Sigmoid colon (tissue), 7 donors: ENCODE data around the gene LILRB2. TPM values are rescaled to one million over a fixed set of nuclear protein-coding genes. Genes with fewer than 3 reads are reported as not detected.

Experiments
- DNase-seq: peaks from one replicate; pipeline ENCODE4 v3.0.0-alpha.2; 2019
- H3K27ac ChIP-seq, 4 donors: fragments of 200-600 bp; sonication (generic); one replicate each; pipeline ENCODE4 v1.5.1; 2016 to 2019; ENCODE audit warnings: mild to moderate bottlenecking in 1 of 4
- H3K27me3 ChIP-seq, 3 donors: fragments of 200-600 bp; sonication (generic); one replicate each; pipeline ENCODE4 v1.5.1; 2019; ENCODE audit warnings: mild to moderate bottlenecking in 1 of 3
- H3K36me3 ChIP-seq, 4 donors: fragments of 200-600 bp; sonication (generic); one replicate each; pipeline ENCODE4 v1.5.1; 2016 to 2019
- H3K4me1 ChIP-seq, 4 donors: fragments of 200-600 bp; sonication (generic); one replicate each; pipeline ENCODE4 v1.5.1; 2017 to 2019
- H3K4me3 ChIP-seq, 4 donors: fragments of 200-600 bp; sonication (generic); one replicate each; pipeline ENCODE4 v1.5.1; 2017 to 2019; ENCODE audit warnings: mild to moderate bottlenecking in 2 of 4, moderate library complexity in 1 of 4
- H3K9me3 ChIP-seq, 4 donors: fragments of 200-600 bp in 3 of 4; sonication (generic) in 3 of 4; one replicate each; pipeline versions ENCODE4 v1.5.1 to v1.6.1; 2013 to 2019
- EP300 ChIP-seq, 4 donors: sonication (generic); formaldehyde crosslinking; IDR thresholded peaks; one replicate each; pipeline ENCODE4 v1.6.1; 2017; ENCODE audit warnings: antibody characterized with exemption in 4 of 4
- POLR2A ChIP-seq, 2 donors: fragments of 450-650 bp; IDR thresholded peaks; one replicate each; pipeline ENCODE4 v1.6.1; 2016; ENCODE audit warnings: antibody characterized with exemption in 2 of 2, mild to moderate bottlenecking in 2 of 2, moderate library complexity in 2 of 2
- POLR2AphosphoS5 ChIP-seq, 4 donors: sonication (generic); formaldehyde crosslinking; IDR thresholded peaks; one replicate each; pipeline ENCODE4 v1.6.1; 2017; ENCODE audit warnings: antibody characterized with exemption in 4 of 4
- WGBS, 2 donors: extraction: QIAGEN DNeasy Blood & Tissue Kit; methylation state at CpG; one replicate each; pipeline ENCODE4 v1.1.7; 2013; 5-methylcytosine and 5-hydroxymethylcytosine counted together
- intact Hi-C: fragments of 100-400 bp; cut with DNase I; formaldehyde crosslinking; loops from one replicate; pipeline ENCODE4 v1.15.1; 2023
- polyA plus RNA-seq, 3 donors: library from polyadenylated mRNA; stranded (reverse); fragments of 200-250 nt; gene quantifications; one replicate each; pipeline ENCODE4 v1.2.3, GENCODE V29; 2013
- total RNA-seq, 4 donors: library from RNA; depleted of rRNA; stranded (reverse); fragments of >200 nt; gene quantifications; one replicate each; pipeline ENCODE4 v1.1.0, GENCODE V29; 2016
- TF ChIP-seq, protein P1 (sequence below), 4 experiments: fragments of 450-650 bp in 3 of 4; fragments of 200-600 bp in 1 of 4; IDR thresholded peaks; one replicate each; pipeline ENCODE4 v1.5.1; 2016 to 2019; ENCODE audit warnings: antibody characterized with exemption in 4 of 4, mild to moderate bottlenecking in 3 of 4, moderate library complexity in 2 of 4
- donor health status: healthy with polysubstance abuse.
- donor health status: Bipolar disorder and iron deficiency.
- donor health status: healthy.

Gene LILRB2
- total and polyA plus RNA-seq, 7 donors = 2.4 to 5.9 (median 3.6) TPM

DNA sequence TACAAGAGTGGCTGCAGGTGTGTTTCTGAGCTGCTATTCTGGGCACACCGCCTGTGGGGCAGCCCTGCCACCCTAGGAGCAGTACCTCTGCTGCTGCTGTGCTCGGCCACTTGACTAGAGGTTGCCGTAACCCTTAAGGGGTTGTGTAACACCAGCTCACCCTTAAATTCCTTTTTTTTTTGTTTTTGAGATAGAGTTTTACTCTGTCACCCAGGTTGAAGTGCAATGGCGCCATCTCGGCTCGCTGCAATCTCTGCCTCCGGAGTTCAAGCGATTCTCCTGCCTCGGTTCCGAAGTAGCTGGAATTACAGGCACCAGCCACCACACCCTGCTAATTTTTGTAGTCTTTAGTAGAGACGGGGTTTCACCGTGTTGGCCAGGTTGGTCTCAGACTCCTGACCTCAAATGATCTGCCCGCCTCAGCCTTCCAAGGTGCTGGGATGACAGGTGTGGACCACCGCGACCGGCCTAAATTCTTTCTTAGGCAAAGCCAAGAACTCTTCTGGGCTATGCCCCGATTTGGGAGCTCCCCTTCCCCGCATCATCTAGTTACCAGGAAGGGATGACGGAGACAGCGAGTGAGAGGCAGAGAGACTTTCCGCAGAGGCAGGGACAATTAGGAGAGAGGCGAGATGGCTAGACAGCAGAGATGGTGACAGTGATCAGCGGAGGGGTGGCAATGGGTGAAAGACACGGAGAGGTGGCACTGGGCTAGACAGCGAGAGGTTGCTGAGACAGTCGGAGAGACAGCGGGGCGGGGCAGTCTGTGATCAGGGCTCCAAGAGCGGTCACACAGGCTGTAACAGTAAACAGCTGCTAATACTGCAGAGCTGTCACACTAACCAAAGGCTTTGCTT is 36.4 kb upstream of the LILRB2 start:
- Histone ChIP-seq H3K27me3 (peaks cover 0 to 36% (median 7%) of the 10 kb centered on the region in 3 donors), H3K36me3 (no peaks in the 10 kb centered on the region), H3K27ac (no peak overlapping the region), H3K4me1 (no peaks in the 10 kb centered on the region), H3K4me3 (no peak overlapping the region), H3K9me3 (no peaks in the 10 kb centered on the region)
- intact Hi-C loops = no loop called here
- 73 to 76% methylated on average over 29 of the region's 29 CpGs for WGBS, 2 donors
- DNase-seq = no peak
- TF ChIP-seq POLR2A (IDR thresholded peaks at IDR 0.05) = no peak
- TF ChIP-seq POLR2AphosphoS5 (IDR thresholded peaks at IDR 0.05) = no peak
- TF ChIP-seq, protein P1, sequence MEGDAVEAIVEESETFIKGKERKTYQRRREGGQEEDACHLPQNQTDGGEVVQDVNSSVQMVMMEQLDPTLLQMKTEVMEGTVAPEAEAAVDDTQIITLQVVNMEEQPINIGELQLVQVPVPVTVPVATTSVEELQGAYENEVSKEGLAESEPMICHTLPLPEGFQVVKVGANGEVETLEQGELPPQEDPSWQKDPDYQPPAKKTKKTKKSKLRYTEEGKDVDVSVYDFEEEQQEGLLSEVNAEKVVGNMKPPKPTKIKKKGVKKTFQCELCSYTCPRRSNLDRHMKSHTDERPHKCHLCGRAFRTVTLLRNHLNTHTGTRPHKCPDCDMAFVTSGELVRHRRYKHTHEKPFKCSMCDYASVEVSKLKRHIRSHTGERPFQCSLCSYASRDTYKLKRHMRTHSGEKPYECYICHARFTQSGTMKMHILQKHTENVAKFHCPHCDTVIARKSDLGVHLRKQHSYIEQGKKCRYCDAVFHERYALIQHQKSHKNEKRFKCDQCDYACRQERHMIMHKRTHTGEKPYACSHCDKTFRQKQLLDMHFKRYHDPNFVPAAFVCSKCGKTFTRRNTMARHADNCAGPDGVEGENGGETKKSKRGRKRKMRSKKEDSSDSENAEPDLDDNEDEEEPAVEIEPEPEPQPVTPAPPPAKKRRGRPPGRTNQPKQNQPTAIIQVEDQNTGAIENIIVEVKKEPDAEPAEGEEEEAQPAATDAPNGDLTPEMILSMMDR (IDR thresholded peaks at IDR 0.05) = no peak
- TF ChIP-seq EP300 (IDR thresholded peaks at IDR 0.05) = no peak

DNA sequence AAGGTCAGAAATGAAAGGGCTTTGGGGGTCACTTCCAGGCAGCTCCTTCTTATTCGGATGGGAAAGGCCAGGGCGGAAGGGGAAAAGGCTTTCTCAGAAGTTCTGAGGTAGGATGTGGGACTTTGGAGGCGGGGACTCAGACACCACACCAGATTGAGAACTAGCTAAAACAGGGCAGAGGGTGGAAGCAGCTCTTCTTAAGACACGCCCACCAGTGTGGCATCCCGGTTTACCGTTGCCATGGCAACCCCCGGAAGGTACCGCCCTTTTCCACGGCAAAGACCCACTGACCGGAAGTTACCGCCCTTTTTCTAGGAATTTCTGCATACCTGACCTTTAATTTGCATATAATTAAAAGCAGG is 35.8 kb upstream of the LILRB2 start:
- peaks cover 0 to 32% (median 7%) of the 10 kb centered on the region in 3 donors for H3K27me3 ChIP-seq
- intact Hi-C loops = no loop called here

GRCh38 chr19:54315956-54316355 is 35.0 kb upstream of the LILRB2 start:
- TF ChIP-seq, protein P1 (IDR thresholded peaks at IDR 0.05) = no peak
- no peak for TF ChIP-seq POLR2A (IDR thresholded peaks at IDR 0.05)
- TF ChIP-seq EP300 (IDR thresholded peaks at IDR 0.05) = no peak
- no peak for TF ChIP-seq POLR2AphosphoS5 (IDR thresholded peaks at IDR 0.05)
- no peaks in the 10 kb centered on the region for H3K36me3 ChIP-seq
- H3K27me3 ChIP-seq = peaks cover 0 to 37% (median 7%) of the 10 kb centered on the region in 3 donors
- no peaks in the 10 kb centered on the region for H3K9me3 ChIP-seq
- WGBS, 2 donors = 78 to 85% methylated on average over 10 of the region's 10 CpGs
- H3K4me1 ChIP-seq = no peaks in the 10 kb centered on the region
- DNase-seq = no peak
- H3K4me3 ChIP-seq = no peak overlapping the region
- intact Hi-C loops = no loop called here
- H3K27ac ChIP-seq = no peak overlapping the region

More for the DNA sequence above, 35.8 kb upstream of the LILRB2 start:
- TF ChIP-seq POLR2AphosphoS5 (IDR thresholded peaks at IDR 0.05) (no peak), EP300 (IDR thresholded peaks at IDR 0.05) (no peak), POLR2A (IDR thresholded peaks at IDR 0.05) (no peak)
- TF ChIP-seq, protein P1 (IDR thresholded peaks at IDR 0.05) = no peak
- no peak overlapping the region for H3K27ac ChIP-seq
- 46 to 57% methylated on average over 11 of the region's 11 CpGs for whole genome bisulfite sequencing, 2 donors
- H3K36me3 ChIP-seq = no peaks in the 10 kb centered on the region
- H3K9me3 ChIP-seq = no peaks in the 10 kb centered on the region
- H3K4me1 ChIP-seq = no peaks in the 10 kb centered on the region
- no peak overlapping the region for H3K4me3 ChIP-seq
- DNase-seq = no peak

- Histone ChIP-seq H3K4me1 (no peaks in the 10 kb centered on the region), H3K4me3 (no peak within 1 kb of the TSS), H3K36me3 (no peaks in the 10 kb centered on the region), H3K9me3 (no peaks in the 10 kb centered on the region), H3K27me3 (peaks cover 0 to 32% (median 7%) of the 10 kb centered on the region in 3 donors), H3K27ac (no peak within 1 kb of the TSS)
- WGBS, 2 donors = 39 to 48% methylated on average over 13 of the region's 13 CpGs
- peak; percentile 68 for DNase-seq
- intact Hi-C loops = no loop called here
- TF ChIP-seq EP300 (IDR thresholded peaks at IDR 0.05) (no peak), POLR2AphosphoS5 (IDR thresholded peaks at IDR 0.05) (no peak), POLR2A (IDR thresholded peaks at IDR 0.05) (no peak)
- TF ChIP-seq, protein P1 (IDR thresholded peaks at IDR 0.05) = no peak
Measured at GRCh38 chr19:54312436-54313377, 31.8 kb upstream of the LILRB2 start, which contains the start of gene LILRA5. LILRA5 (minus strand) TSS chr19:54313166; CDS start chr19:54313019, 147 bp downstream.
